Vagina (tissue), 2 donors: ENCODE measurements around the gene CASKIN1.

Experiments
- POLR2AphosphoS5 ChIP-seq, 2 donors: sonication (generic); formaldehyde crosslinking; IDR thresholded peaks; one replicate each; pipeline ENCODE4 v1.9.0; 2017; ENCODE audit warnings: antibody characterized with exemption in 2 of 2, mild to moderate bottlenecking in 2 of 2, low read depth in 1 of 2; ENCODE audit not compliant: insufficient read depth in 1 of 2
- TF ChIP-seq, protein P1 (sequence below), 3 experiments: fragments of 450-650 bp in 2 of 3; fragments of 200-600 bp in 1 of 3; sonication (generic) in 1 of 3; IDR thresholded peaks; one replicate each; pipeline ENCODE4 v1.5.1; 2017 to 2019; ENCODE audit warnings: antibody characterized with exemption in 3 of 3, mild to moderate bottlenecking in 2 of 3, moderate library complexity in 2 of 3

- no peak for TF ChIP-seq POLR2AphosphoS5 (IDR thresholded peaks at IDR 0.05; ENCODE audit: insufficient read depth in 1 of 2, low read depth in 1 of 2)
- TF ChIP-seq, protein P1, sequence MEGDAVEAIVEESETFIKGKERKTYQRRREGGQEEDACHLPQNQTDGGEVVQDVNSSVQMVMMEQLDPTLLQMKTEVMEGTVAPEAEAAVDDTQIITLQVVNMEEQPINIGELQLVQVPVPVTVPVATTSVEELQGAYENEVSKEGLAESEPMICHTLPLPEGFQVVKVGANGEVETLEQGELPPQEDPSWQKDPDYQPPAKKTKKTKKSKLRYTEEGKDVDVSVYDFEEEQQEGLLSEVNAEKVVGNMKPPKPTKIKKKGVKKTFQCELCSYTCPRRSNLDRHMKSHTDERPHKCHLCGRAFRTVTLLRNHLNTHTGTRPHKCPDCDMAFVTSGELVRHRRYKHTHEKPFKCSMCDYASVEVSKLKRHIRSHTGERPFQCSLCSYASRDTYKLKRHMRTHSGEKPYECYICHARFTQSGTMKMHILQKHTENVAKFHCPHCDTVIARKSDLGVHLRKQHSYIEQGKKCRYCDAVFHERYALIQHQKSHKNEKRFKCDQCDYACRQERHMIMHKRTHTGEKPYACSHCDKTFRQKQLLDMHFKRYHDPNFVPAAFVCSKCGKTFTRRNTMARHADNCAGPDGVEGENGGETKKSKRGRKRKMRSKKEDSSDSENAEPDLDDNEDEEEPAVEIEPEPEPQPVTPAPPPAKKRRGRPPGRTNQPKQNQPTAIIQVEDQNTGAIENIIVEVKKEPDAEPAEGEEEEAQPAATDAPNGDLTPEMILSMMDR (IDR thresholded peaks at IDR 0.05): no peak
Observed at GRCh38 chr16:2186505-2186904, 9.9 kb downstream of the CASKIN1 start.
